Aorta (tissue), 5 donors: ENCODE results near the gene CLDN20. TPM values are rescaled to one million over a fixed set of nuclear protein-coding genes. Genes with fewer than 3 reads are reported as not detected.
A peak's percentile ranks its signal among the peaks of the same experiment; 100 is the strongest.

Experiments used
- ATAC-seq: fragments of 200-7000 bp; cut with Tn5 transposase; one replicate; pipeline ENCODE4 v1.9.1; 2022; ENCODE audit warnings: moderate library complexity; ENCODE audit not compliant: low FRiP score
- DNase-seq, 2 donors: peaks; one replicate each; pipeline ENCODE4 v3.0.0-alpha.2; 2020
- H3K27ac ChIP-seq, 2 donors: one replicate each; pipeline ENCODE4 v1.5.1; 2013; ENCODE audit warnings: low read length in 2 of 2, mild to moderate bottlenecking in 2 of 2, moderate library complexity in 2 of 2, control low read depth in 1 of 2, inconsistent platforms in 1 of 2, low read depth in 1 of 2
- H3K27me3 ChIP-seq, 2 donors: one replicate each; pipeline ENCODE4 v1.6.1; 2013; ENCODE audit warnings: control low read depth in 1 of 2, low read length in 1 of 2, mild to moderate bottlenecking in 1 of 2, moderate library complexity in 1 of 2; ENCODE audit not compliant: insufficient read depth in 2 of 2, control insufficient read depth in 1 of 2
- H3K36me3 ChIP-seq, 2 donors: one replicate each; pipeline ENCODE4 v1.6.1; 2013; ENCODE audit warnings: control low read depth in 1 of 2, low read length in 1 of 2, mild to moderate bottlenecking in 1 of 2; ENCODE audit not compliant: insufficient read depth in 2 of 2, control insufficient read depth in 1 of 2
- H3K4me1 ChIP-seq, 2 donors: one replicate each; pipeline ENCODE4 v1.6.1; 2013; ENCODE audit warnings: low read length in 2 of 2, control low read depth in 1 of 2, mild to moderate bottlenecking in 1 of 2, moderate library complexity in 1 of 2; ENCODE audit not compliant: insufficient read depth in 2 of 2, control insufficient read depth in 1 of 2
- H3K4me3 ChIP-seq, 2 donors: one replicate each; pipeline ENCODE4 v1.5.1; 2013; ENCODE audit warnings: low read length in 2 of 2, control low read depth in 1 of 2, mild to moderate bottlenecking in 1 of 2
- H3K9me3 ChIP-seq: one replicate; pipeline ENCODE4 v1.6.1; 2013; ENCODE audit warnings: mild to moderate bottlenecking, low read length; ENCODE audit not compliant: control insufficient read depth
- WGBS, 2 donors: extraction: QIAGEN DNeasy Blood & Tissue Kit; methylation state at CpG; one replicate each; pipeline ENCODE4 v1.1.7; 2013; 5-methylcytosine and 5-hydroxymethylcytosine counted together
- intact Hi-C, 2 donors: fragments of 100-400 bp; cut with DNase I; formaldehyde crosslinking; loops; one replicate each; pipeline versions ENCODE4 v1.14.2 to v1.15.0; 2022
- polyA plus RNA-seq, 2 donors: library from polyadenylated mRNA; stranded (reverse); fragments of 200-250 nt; gene quantifications; one replicate each; pipeline ENCODE4 v1.2.3, GENCODE V29; 2013
- total RNA-seq, 2 donors: library from RNA; stranded (reverse); fragmentation: NEBNext Ultra II Directional; extraction: Animal tissue kit (Norgen Biotek cat#: 25700); gene quantifications; one replicate each; pipeline ENCODE4 v1.2.1, GENCODE V29; 2021
- donor health status: healthy with polysubstance abuse.
- donor health status: Bipolar disorder and iron deficiency.
- donor health status: DM: no; HTN: no; CAD: no.
- donor health status: DM: no; HTN: no; CAD: no.
- donor health status: DM: yes; HTN: yes; CAD: no.

CLDN20 gene
- total and polyA plus RNA-seq, 4 donors, result not detected

DNA sequence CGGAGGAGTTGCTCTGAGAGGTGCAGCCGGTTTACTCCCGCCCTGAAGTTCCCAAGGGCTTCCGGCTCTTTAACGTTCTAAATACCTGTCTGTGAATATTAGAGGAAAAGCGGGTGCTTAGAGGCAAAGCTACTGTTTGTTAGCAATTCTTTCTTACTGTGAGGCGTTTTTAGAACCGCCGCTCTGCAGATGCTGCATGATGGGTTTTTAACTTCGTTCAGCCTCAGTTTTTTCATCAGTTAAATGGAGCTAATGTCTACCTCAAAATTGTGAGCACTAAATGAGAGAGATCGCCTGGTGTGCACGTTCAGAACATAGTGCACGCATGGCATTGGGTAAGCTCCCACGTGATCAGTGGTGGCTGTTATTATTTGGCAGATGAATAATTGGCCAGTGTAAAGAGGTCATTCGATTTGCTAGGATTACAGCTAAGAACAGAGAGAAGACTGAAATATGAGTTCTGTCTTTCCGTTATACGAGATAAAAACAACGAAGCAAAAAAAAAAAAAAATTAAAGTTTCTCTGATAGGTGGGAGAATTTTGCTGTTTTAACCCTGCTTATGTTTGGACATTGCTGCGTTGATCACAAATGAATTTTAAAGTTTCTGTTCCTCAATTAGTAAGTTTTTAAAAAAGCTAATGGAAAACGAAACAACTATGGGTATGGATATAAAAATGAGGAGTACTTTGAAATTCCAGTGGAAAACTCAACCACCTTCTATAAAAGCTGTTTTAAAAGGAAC lies 51.1 kb downstream of the CLDN20 start:
- Histone ChIP-seq H3K4me3 (peak overlapping the region; percentile 47 to 81), H3K27me3 (no peaks in the 10 kb centered on the region), H3K9me3 (no peaks in the 10 kb centered on the region), H3K4me1 (peaks cover 0 to 2% of the 10 kb centered on the region in 2 donors), H3K27ac (peak overlapping the region in 1 of 2 donors; percentile 61), H3K36me3 (no peaks in the 10 kb centered on the region)
- ATAC-seq (peak; percentile 80), DNase-seq (peak; percentile 73 to 75)
- intact Hi-C loops, result no loop called here
- WGBS, 2 donors, result 1 to 2% methylated on average over 20 of the region's 20 CpGs

DNA sequence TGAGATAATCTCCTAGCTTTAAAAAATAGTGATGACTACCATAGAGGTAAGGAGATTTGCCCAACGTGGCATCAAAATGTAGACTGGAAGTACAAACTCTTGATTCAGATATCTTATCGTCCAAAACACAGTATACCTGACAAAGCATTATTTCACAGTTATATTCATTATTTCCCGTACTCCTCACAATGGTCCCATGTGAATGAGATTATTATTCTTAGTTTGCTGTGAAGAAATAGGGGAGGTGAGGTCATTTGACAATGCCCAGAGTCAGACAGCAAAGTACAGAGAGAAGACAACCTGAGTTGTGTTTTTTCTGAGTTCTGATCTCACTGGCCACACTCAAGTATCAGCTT lies 51.7 kb downstream of the CLDN20 start:
- H3K27ac ChIP-seq, result no peak overlapping the region
- no peaks in the 10 kb centered on the region for H3K27me3 ChIP-seq
- 10 to 16% methylated on average over 3 of the region's 3 CpGs for WGBS, 2 donors
- ATAC-seq, result no peak
- H3K4me3 ChIP-seq, result peak overlapping the region; percentile 47 to 81
- H3K4me1 ChIP-seq, result peaks cover 0 to 2% of the 10 kb centered on the region in 2 donors
- intact Hi-C loops, result no loop called here
- no peaks in the 10 kb centered on the region for H3K36me3 ChIP-seq
- DNase-seq, result no peak
- no peaks in the 10 kb centered on the region for H3K9me3 ChIP-seq

DNA sequence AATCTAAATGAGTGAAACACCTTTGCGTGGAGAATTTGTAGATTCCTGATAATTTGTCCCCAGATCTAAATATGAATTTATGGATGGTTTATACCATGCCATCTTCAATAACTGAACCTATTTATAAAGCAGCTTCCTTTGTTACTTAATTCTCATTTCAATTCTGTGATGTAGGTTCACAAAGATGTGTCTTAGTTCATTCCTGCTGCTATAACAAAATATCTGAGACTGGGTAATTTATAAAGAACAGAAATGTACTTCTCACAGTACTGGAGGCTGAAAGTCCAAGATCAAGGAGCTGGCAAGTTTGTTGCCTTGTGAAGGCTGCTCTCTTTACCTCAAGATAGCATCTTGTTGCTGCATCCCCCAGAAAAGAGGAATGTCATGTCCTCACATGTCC lies 52.6 kb downstream of the CLDN20 start:
- ATAC-seq (no peak), DNase-seq (no peak)
- H3K36me3 ChIP-seq, result no peaks in the 10 kb centered on the region
- H3K27me3 ChIP-seq, result no peaks in the 10 kb centered on the region
- H3K4me3 ChIP-seq, result no peak overlapping the region
- intact Hi-C loops, result no loop called here
- no peak overlapping the region for H3K27ac ChIP-seq
- WGBS, 2 donors, result 98% methylated on average over 1 of the region's 1 CpG
- H3K4me1 ChIP-seq, result peaks cover 0 to 2% of the 10 kb centered on the region in 2 donors
- no peaks in the 10 kb centered on the region for H3K9me3 ChIP-seq

DNA sequence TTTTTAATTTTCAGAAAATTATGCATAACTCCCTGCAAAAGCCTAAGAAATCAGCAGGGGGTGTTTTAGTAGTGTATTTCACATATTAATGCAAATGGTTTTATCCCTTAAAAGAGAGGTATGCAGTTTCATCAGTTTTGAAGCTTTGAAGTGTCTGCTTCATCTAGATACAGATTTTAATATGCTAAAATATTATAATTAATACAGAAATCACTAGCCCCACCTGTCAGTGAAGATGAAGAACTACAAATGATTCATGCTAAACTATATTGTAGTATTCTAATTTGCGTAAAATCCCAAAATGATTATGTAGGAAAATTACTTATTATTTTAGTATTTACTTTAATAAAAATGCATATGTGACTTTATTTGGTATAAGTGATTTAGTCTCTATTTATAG lies 53.4 kb downstream of the CLDN20 start:
- DNase-seq, result no peak
- no peak for ATAC-seq
- 81 to 88% methylated on average over 1 of the region's 1 CpG for WGBS, 2 donors
- H3K4me1 ChIP-seq, result peaks cover 0 to 2% of the 10 kb centered on the region in 2 donors
- no peak overlapping the region for H3K27ac ChIP-seq
- no peaks in the 10 kb centered on the region for H3K27me3 ChIP-seq
- intact Hi-C loops, result no loop called here
- H3K36me3 ChIP-seq, result no peaks in the 10 kb centered on the region
- H3K4me3 ChIP-seq, result no peak overlapping the region
- H3K9me3 ChIP-seq, result no peaks in the 10 kb centered on the region

GRCh38 chr6:155319902-155320301 lies 56.1 kb downstream of the CLDN20 start:
- 89 to 93% methylated on average over 4 of the region's 4 CpGs for WGBS, 2 donors
- Histone ChIP-seq H3K9me3 (no peaks in the 10 kb centered on the region), H3K27ac (no peak overlapping the region), H3K27me3 (no peaks in the 10 kb centered on the region), H3K4me3 (no peak overlapping the region), H3K4me1 (no peaks in the 10 kb centered on the region), H3K36me3 (no peaks in the 10 kb centered on the region)
- ATAC-seq, result no peak
- intact Hi-C loops, result loop anchor here in 1 of 2 donors (10.0 kb wide), 1 partner anchor 1245 kb away; no protein-coding TSS in a partner anchor
- DNase-seq, result no peak

DNA sequence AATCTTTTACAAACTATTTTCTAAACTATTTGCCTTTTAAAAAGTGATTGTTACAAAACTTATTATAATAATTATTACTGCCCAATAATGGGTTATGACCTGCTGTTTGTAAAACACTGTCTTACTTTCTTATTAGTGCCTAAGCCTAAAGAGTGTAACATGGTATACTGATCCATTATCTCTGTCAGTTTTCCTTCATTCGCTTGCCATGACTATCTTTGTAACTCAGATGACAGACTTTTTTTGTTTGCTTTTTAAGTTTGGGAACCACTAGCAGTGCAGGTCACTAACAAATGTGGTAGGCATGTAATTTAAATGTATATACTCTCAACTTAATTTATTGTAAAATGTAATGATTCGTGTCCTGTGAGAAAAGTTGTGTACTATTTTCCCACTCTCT lies 60.4 kb downstream of the CLDN20 start:
- DNase-seq, result no peak
- intact Hi-C loops, result loop anchor here in 1 of 2 donors (10.0 kb wide), 1 partner anchor 1241 kb away; no protein-coding TSS in a partner anchor
- Histone ChIP-seq H3K4me3 (no peak overlapping the region), H3K36me3 (no peaks in the 10 kb centered on the region), H3K4me1 (no peaks in the 10 kb centered on the region), H3K27me3 (no peaks in the 10 kb centered on the region), H3K9me3 (no peaks in the 10 kb centered on the region), H3K27ac (no peak overlapping the region)
- ATAC-seq, result no peak
- WGBS, 2 donors, result 95 to 97% methylated on average over 2 of the region's 2 CpGs

- Histone ChIP-seq H3K27ac (no peak overlapping the region), H3K4me3 (no peak overlapping the region), H3K9me3 (no peaks in the 10 kb centered on the region), H3K4me1 (no peaks in the 10 kb centered on the region), H3K27me3 (no peaks in the 10 kb centered on the region), H3K36me3 (no peaks in the 10 kb centered on the region)
- intact Hi-C loops, result loop anchor here in 1 of 2 donors (10.0 kb wide), 1 partner anchor 1240 kb away; no protein-coding TSS in a partner anchor
- ATAC-seq (no peak), DNase-seq (no peak)
Measured at GRCh38 chr6:155324993-155325392, 61.2 kb downstream of the CLDN20 start.

DNA sequence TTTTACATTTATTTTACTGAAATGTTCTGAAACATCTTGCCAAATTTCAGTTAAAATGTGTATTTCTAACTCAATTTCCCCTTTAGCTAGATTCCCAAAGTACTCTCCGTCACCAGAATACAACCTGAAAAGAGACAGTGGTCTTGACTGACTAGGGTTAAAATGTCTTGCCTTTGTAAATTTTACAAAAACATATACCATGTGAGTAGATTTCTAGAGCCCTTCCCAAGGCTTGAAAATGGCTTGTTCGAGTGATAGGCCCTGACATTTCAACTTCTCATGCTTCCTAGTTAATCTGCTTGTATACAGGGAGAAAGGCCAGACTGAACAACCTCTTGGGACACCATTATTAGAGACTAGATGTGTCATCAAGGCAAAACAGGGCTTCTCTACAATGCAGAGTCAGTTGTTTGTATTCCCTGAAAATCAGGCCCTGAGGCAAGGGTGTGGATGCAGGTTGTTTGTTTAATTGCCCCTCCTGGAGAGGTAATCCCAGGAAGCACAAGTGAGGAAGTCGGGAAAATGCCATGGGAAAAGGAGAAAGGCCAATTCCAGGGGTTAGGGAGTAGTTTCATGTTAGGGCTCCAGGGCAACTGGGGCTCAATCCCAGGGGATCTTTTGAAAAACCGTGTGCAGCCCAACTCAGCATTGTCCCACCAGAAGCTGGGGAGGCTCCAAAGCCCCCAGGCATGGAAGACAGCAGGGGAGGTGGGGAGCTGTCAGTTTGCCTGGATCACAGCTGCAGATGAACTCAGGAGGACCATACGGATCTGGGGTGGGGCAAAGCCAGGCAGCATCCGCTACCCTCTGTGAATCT lies 62.1 kb downstream of the CLDN20 start:
- H3K4me3 ChIP-seq, result no peak overlapping the region
- no peaks in the 10 kb centered on the region for H3K9me3 ChIP-seq
- WGBS, 2 donors, result 83% methylated on average over 6 of the region's 6 CpGs
- intact Hi-C loops, result loop anchor here (2.0 to 10.0 kb wide), 2 partner anchors 205 to 1239 kb away; no protein-coding TSS in a partner anchor
- H3K27ac ChIP-seq, result no peak overlapping the region
- no peaks in the 10 kb centered on the region for H3K4me1 ChIP-seq
- no peaks in the 10 kb centered on the region for H3K36me3 ChIP-seq
- ATAC-seq (no peak), DNase-seq (no peak)
- H3K27me3 ChIP-seq, result no peaks in the 10 kb centered on the region
